GM12892 (cell line): ENCODE measurements around the gene NFIC.
"Not testable (repeated sequence)": the region's sequence is repeated elsewhere in the genome, so short reads cannot be mapped to it uniquely, and the experiment has no call there.

Experiments
- DNase-seq: peaks from one replicate; pipeline ENCODE4 v3.0.0; 2011; ENCODE audit not compliant: insufficient read length
- FAIRE-seq: peaks from 2 replicates; lab custom pipeline; 2011; peaks lifted over from hg19 to GRCh38; lab: Jason Lieb, UNC
- POLR2A ChIP-seq: IDR thresholded peaks from 2 replicates; pipeline ENCODE4 v1.6.1; 2011; ENCODE audit warnings: low read depth, low read length, control low read depth
- POLR2AphosphoS5 ChIP-seq: IDR thresholded peaks from 2 replicates; pipeline ENCODE4 v1.6.1; 2011; ENCODE audit warnings: low read depth, low read length, control low read depth
- TAF1 ChIP-seq: IDR thresholded peaks from 2 replicates; pipeline ENCODE4 v1.6.1; 2011; ENCODE audit warnings: low read depth, mild to moderate bottlenecking, control low read depth, low read length, borderline replicate concordance

Gene NFIC

DNA sequence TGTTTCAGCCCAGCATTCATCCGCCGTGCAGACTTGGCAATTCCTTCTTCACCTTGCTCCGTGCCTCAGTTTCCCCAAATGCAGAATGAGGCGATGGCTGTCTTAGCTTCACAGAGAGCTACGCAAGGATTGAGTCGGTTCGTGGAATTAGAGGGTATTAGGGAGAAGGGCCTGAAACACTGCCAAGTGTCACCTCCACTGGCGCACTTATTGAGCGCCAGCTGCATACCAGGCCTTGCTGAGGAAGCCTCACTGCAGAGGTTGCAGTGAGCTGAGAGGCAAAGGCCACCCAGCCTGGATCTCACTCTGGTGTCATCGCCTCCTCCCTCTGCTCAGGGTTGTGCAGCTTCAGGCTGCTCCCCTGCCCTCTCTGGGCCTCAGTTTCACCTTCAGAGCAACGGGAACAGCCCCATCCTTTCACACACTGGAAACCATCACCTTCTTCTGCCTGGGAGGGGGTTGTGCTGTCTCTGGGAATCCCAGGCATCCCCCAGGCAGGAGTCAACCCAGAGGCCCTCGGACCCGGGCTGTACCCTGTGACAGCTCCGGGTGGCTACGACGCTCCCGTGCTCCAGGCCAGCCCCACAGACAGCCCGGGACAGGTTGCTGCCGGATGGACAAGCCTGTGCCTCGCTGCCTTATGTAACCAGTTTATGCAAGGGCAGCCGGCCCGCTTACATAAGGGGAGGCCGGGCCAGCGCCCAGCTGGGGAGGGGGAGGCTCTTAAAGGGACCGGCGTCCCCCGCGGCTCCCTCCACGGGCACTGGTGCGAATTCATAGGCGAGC lies 31.9 kb downstream of the NFIC start:
- TF ChIP-seq POLR2AphosphoS5, result no peak
- TF ChIP-seq POLR2A, result no peak
- no peak for TF ChIP-seq TAF1
- DNase-seq, result no peak
- FAIRE-seq, result no peak

- DNase-seq, result no peak
Observed at GRCh38 chr19:3398900-3399278, 32.5 kb downstream of the NFIC start.

GRCh38 chr19:3399311-3399710 lies 32.9 kb downstream of the NFIC start:
- DNase-seq, FAIRE-seq: not testable (repeated sequence)

More at GRCh38 chr19:3398900-3399278, 32.5 kb downstream of the NFIC start:
- no peak for FAIRE-seq
- TF ChIP-seq POLR2AphosphoS5 (no peak), TAF1 (no peak), POLR2A (no peak)

DNA sequence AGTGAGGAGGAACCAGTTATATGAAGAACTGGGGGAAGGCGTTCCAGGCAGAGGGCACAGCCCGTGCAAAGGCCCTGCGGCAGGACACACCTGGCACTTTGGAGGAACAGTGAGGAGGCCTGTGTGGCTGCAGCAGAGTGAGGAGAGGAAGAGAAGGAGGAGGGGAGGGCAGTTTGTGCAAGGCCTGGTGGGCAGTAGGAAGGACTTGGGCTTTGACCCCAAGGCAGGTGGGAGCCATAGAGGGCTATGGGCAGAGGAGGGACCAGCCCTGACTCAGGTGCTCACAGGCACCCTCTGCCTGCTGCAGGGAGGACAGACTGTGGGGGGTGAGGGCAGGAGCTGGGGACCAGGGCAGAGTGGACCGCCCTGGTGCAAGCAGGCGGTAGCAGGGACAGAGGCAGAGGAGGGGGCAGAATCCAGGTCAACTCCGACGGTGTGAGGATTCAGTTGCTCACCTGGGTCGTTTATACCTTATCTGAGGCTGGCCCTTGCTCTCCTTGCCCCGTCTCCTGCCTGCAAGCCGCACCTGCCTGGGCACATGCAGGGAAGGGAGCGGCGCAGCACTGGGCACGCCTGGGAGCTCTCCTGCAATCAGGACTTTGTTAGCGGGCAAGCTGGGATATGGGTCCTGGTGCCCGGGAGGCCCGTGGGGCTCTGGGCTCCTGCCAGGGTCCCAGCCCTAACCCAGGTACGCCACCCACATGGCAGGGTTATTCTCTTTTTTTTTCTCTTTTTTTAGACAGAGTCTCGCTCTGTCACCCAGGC lies 34.8 kb downstream of the NFIC start:
- DNase-seq (no peak), FAIRE-seq (no peak)
- TF ChIP-seq TAF1, result no peak
- no peak for TF ChIP-seq POLR2A
- TF ChIP-seq POLR2AphosphoS5, result no peak

- DNase-seq (no peak), FAIRE-seq (no peak)
- TF ChIP-seq POLR2A (no peak), TAF1 (no peak)
Observed at GRCh38 chr19:3402631-3403443, 36.5 kb downstream of the NFIC start.

- TF ChIP-seq POLR2A (no peak), TAF1 (no peak), POLR2AphosphoS5 (no peak)
- DNase-seq, result no peak
- no peak for FAIRE-seq
Observed at GRCh38 chr19:3403489-3404323, 37.3 kb downstream of the NFIC start.

DNA sequence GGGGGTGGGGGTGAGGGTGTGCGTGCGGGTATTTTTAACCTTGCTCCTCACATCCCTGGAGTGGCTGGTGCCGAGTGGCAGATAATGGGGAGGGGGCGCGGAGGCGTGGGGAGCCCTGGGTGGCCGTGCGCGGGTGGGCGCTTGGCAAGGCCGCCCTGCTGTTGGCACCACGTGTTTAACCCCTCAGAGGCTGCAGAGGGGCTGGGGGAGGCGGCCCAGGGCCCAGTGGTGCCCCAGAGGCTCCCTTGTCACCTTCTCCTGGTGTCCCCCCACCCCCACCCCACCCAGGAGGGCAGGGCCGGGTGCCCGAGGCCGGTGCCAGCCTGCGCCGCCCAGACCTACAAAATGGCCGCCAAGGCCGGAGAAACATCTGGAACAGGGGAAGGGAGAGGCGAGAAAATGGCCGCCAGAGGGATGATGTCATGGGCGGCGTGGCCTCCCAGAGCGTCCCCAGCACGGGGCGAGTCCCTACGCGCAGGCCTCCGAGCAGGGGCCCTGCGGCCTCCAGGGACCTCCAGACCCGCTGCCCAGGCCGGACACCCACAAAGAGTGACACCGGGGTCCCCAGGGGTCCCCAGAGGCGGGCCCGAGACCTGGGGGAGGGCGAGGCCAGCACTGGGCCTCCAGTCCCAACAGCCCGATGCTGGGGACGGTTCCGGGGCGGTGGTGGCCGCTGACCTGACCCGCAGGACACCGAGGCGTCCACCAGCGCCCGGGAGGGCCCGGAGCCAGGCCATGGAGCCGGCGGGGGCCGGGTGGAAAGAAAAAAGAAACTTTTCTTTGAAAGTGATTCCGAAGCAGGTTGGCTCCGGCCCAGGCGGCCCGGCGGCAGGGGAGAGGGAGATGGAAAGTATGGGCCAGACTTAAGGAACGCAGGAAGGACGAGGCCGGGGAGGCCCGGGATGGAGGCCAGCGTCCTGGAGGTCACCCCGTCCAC lies 38.2 kb downstream of the NFIC start:
- FAIRE-seq, result no peak
- TF ChIP-seq POLR2AphosphoS5 (no peak), POLR2A (no peak), TAF1 (no peak)
- DNase-seq, result no peak

DNA sequence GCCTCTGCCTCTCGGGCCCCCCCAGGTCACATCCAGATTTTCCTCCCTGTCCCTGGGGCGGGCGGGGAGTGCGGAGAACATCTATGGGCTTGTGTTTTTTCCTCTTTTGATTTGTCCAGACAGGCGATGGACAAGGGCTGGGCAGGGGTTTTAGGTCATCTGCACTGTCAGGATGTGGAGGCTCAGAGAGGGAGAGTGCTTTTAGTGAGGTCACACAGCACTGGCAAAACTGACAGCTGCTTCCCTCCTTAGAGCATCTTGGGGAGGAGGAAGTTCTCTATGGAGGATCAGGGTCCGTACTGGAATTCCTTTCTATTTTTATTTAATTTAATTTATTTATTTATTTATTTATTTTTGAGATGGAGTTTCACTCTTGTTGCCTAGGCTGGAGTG lies 38.9 kb downstream of the NFIC start:
- DNase-seq (no peak), FAIRE-seq (no peak)
- no peak for TF ChIP-seq TAF1
- TF ChIP-seq POLR2AphosphoS5, result no peak
- TF ChIP-seq POLR2A, result no peak

DNA sequence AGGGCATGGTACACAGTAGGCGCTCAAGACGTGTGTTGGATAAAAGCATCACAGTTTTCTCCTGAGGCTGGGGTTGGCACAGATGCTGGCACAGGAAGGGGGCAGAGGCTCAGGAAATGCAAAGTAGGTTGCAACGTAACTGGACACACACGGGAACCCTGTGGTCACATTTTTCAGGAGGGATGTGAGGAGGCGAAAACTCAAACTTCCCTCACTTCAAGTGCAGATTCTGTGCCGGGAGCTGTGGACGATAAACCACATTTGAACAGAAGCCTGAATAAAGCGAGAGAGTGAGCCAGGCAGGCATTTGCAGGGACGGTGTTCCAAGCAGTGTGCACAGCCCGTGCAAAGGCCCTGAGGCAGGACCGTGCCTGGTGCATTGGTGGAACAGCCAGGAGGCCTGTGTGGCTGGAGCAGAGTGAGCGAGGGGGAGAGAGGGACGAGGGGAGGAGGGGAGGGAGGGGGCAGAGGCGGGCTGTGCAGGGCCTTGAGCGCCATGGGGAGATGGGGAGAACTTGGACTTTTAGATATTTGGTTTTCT lies 40.3 kb downstream of the NFIC start:
- FAIRE-seq (no peak), DNase-seq (no peak)
- TF ChIP-seq TAF1 (no peak), POLR2A (no peak)

- FAIRE-seq (no peak), DNase-seq (no peak)
- no peak for TF ChIP-seq POLR2AphosphoS5
- no peak for TF ChIP-seq POLR2A
- TF ChIP-seq TAF1, result no peak
Observed at GRCh38 chr19:3407556-3408516, 41.5 kb downstream of the NFIC start.
